Measurements from ENCODE around the gene CLEC2D.

CLEC2D gene

DNA sequence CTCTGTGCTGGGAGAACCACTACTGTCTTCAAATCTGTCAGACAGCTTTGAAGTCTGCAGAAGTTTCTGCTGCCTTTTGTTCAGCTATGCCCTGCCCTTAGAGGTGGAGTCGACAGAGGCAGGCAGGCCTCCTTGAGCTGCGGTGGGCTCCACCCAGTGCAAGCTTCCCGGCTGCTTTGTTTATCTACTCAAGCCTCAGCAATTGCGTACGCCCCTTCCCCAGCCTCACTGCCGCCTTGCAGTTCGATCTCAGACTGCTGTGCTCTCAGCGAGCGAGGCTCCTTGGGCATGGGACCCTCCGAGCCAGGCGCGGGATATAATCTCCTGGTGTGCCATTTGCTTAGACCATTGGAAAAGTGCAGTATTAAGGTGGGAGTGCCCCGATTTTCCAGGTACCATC, 36.7 kb upstream of the CLEC2D start:
- TF ChIP-seq YY1 (IDR thresholded peaks at IDR 0.05; ENCODE audit: low read depth) (no peak), ZBTB7A (IDR thresholded peaks at IDR 0.05; ENCODE audit: low read depth) (no peak), CEBPB (IDR thresholded peaks at IDR 0.05) (no peak), RAD21 (IDR thresholded peaks at IDR 0.05; ENCODE audit: low read depth) (no peak), EGR1 (IDR thresholded peaks at IDR 0.05) (no peak), NFIC (IDR thresholded peaks at IDR 0.05) (no peak), TEAD4 (IDR thresholded peaks at IDR 0.05) (no peak), CREB1 (IDR thresholded peaks at IDR 0.05; ENCODE audit: low read depth) (no peak), FOXM1 (IDR thresholded peaks at IDR 0.05; ENCODE audit: borderline replicate concordance, low read depth) (no peak), TCF12 (IDR thresholded peaks at IDR 0.05; ENCODE audit: low read depth) (no peak), TAF1 (IDR thresholded peaks at IDR 0.05; ENCODE audit: low read depth) (no peak), EP300 (IDR thresholded peaks at IDR 0.05; ENCODE audit: borderline replicate concordance) (no peak)
- TF ChIP-seq, protein P1, sequence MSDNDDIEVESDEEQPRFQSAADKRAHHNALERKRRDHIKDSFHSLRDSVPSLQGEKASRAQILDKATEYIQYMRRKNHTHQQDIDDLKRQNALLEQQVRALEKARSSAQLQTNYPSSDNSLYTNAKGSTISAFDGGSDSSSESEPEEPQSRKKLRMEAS (IDR thresholded peaks at IDR 0.05) = no peak
- TF ChIP-seq, protein P2, sequence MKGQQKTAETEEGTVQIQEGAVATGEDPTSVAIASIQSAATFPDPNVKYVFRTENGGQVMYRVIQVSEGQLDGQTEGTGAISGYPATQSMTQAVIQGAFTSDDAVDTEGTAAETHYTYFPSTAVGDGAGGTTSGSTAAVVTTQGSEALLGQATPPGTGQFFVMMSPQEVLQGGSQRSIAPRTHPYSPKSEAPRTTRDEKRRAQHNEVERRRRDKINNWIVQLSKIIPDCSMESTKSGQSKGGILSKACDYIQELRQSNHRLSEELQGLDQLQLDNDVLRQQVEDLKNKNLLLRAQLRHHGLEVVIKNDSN (IDR thresholded peaks at IDR 0.05) = no peak
- TF ChIP-seq, protein P3, sequence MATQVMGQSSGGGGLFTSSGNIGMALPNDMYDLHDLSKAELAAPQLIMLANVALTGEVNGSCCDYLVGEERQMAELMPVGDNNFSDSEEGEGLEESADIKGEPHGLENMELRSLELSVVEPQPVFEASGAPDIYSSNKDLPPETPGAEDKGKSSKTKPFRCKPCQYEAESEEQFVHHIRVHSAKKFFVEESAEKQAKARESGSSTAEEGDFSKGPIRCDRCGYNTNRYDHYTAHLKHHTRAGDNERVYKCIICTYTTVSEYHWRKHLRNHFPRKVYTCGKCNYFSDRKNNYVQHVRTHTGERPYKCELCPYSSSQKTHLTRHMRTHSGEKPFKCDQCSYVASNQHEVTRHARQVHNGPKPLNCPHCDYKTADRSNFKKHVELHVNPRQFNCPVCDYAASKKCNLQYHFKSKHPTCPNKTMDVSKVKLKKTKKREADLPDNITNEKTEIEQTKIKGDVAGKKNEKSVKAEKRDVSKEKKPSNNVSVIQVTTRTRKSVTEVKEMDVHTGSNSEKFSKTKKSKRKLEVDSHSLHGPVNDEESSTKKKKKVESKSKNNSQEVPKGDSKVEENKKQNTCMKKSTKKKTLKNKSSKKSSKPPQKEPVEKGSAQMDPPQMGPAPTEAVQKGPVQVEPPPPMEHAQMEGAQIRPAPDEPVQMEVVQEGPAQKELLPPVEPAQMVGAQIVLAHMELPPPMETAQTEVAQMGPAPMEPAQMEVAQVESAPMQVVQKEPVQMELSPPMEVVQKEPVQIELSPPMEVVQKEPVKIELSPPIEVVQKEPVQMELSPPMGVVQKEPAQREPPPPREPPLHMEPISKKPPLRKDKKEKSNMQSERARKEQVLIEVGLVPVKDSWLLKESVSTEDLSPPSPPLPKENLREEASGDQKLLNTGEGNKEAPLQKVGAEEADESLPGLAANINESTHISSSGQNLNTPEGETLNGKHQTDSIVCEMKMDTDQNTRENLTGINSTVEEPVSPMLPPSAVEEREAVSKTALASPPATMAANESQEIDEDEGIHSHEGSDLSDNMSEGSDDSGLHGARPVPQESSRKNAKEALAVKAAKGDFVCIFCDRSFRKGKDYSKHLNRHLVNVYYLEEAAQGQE (IDR thresholded peaks at IDR 0.05; ENCODE audit: low read depth) = no peak

DNA sequence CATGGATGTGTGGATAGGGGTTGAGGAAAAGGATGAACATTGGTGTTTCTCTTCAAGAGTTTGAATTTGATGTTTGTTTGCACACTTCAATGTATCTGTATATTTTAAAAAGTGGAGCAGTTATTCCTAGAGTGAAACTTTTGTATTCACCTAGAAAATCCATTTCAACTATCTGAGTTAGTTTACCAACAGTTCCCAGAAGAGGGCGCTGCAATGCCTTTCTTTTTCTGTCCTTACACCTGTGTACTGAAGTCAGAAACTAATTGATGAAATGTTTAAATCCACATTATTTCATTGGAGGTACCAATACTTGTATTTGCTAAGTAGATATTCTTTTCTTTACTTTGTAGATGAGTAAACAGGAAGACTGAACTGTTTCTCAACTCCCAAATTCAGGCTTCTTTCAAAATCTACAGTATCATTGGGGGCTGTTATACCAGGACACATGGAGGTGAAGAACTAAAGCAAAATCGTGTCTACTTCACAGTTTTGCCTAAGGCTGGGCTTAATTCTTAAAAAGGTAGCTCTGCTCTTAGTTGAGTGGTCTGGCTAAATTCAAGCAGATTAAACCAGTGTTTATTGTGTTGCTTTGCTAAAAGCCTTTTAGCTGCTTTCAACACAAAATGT, 35.2 kb upstream of the CLEC2D start:
- TF ChIP-seq RAD21 (IDR thresholded peaks at IDR 0.05; ENCODE audit: low read depth) (peak; percentile 88), EP300 (IDR thresholded peaks at IDR 0.05; ENCODE audit: borderline replicate concordance) (no peak)

DNA sequence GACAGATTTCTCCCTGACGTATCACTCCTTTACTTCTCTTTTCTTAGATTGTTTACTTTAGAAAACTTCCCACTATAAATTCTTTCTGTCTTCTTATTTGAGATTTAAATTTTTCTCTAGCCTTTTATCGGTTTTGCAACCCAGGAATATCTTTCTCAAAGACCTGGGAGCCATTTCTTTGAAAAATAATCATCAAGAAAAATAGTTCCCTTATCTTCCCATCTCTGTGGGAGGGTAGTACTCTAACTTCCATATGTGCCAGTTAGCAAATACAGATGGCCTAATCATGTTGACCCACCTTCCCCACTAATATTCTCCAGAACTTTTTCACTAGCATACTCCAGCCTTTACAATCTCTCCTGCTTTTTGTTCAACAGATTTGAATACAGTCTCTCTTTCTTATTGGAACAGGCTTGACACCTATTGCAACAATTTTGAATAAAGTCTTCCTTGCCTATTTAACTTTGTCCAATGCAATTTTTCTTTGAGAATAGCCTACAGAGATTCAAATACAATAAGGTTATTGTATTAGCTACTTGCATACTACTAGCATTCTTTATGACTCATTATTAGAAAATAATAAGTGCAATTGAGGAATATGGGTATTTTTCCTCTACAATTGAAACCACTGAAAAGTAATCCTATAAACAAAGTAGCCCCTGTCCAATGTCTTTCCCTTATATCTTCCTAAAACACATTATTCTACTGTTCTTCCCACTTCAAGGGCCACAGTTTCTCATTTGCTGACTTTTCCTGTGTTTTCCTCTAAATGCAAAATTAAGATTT, 34.4 kb upstream of the CLEC2D start:
- TF ChIP-seq ZBTB7A (IDR thresholded peaks at IDR 0.05; ENCODE audit: low read depth) (no peak), FOXM1 (IDR thresholded peaks at IDR 0.05; ENCODE audit: borderline replicate concordance, low read depth) (no peak), TEAD4 (IDR thresholded peaks at IDR 0.05) (no peak), YY1 (IDR thresholded peaks at IDR 0.05; ENCODE audit: low read depth) (no peak), RAD21 (IDR thresholded peaks at IDR 0.05; ENCODE audit: low read depth) (no peak), TCF12 (IDR thresholded peaks at IDR 0.05; ENCODE audit: low read depth) (no peak), EP300 (IDR thresholded peaks at IDR 0.05; ENCODE audit: borderline replicate concordance) (no peak), EGR1 (IDR thresholded peaks at IDR 0.05) (no peak)
- TF ChIP-seq, protein P1 (IDR thresholded peaks at IDR 0.05) = no peak
- TF ChIP-seq, protein P2 (IDR thresholded peaks at IDR 0.05) = no peak

DNA sequence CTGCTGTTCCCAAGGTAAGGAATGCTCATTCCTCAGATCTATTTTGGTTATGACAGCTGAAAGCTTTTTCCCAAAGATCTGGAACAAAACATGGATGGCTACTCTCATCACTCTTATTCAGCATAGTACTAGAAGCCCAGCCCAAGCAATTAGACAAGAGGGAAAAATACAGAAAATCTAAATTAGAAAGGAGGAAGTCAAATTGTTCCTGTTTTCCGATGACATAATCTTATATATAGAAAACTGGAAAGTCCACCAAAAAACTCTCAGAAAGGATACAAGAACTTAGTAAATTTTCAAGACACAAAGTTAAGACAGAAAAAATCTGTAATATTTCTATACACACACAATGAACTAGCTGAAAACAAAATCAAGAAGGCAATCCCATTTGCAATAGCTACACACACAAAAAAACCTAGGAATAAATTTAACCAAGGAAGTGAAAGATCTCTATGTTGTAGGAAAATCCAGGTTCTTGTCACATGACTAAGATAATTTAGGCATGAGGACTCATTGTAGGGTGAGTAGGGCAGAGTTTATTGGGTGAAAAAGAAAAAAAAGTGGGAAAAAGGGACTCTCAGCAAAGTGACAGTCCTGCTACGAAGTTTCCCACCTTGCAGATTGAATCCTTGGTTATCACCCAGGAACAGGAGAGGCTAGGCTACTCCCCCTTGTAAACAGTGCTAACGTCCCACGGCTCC, 33.2 kb upstream of the CLEC2D start:
- TF ChIP-seq, protein P1 (IDR thresholded peaks at IDR 0.05) = no peak
- TF ChIP-seq TAF1 (IDR thresholded peaks at IDR 0.05; ENCODE audit: low read depth) = no peak
- no peak for TF ChIP-seq YY1 (IDR thresholded peaks at IDR 0.05; ENCODE audit: low read depth)
- TF ChIP-seq, protein P3 (IDR thresholded peaks at IDR 0.05; ENCODE audit: low read depth) = no peak
- no peak for TF ChIP-seq TCF12 (IDR thresholded peaks at IDR 0.05; ENCODE audit: low read depth)
- TF ChIP-seq, protein P2 (IDR thresholded peaks at IDR 0.05) = no peak
- no peak for TF ChIP-seq RAD21 (IDR thresholded peaks at IDR 0.05; ENCODE audit: low read depth)
- no peak for TF ChIP-seq NFIC (IDR thresholded peaks at IDR 0.05)
- TF ChIP-seq TEAD4 (IDR thresholded peaks at IDR 0.05) = no peak
- no peak for TF ChIP-seq FOXM1 (IDR thresholded peaks at IDR 0.05; ENCODE audit: borderline replicate concordance, low read depth)
- TF ChIP-seq EGR1 (IDR thresholded peaks at IDR 0.05) = no peak
- no peak for TF ChIP-seq CREB1 (IDR thresholded peaks at IDR 0.05; ENCODE audit: low read depth)
- no peak for TF ChIP-seq ZBTB7A (IDR thresholded peaks at IDR 0.05; ENCODE audit: low read depth)
- no peak for TF ChIP-seq CEBPB (IDR thresholded peaks at IDR 0.05)
- no peak for TF ChIP-seq EP300 (IDR thresholded peaks at IDR 0.05; ENCODE audit: borderline replicate concordance)
